Activated naive CD4-positive, alpha-beta T cell treated with anti-CD3 and anti-CD28 coated beads, Interleukin-2, amount 10 ng/mL, durations not matched to agents 7 days and 5 days (primary cell): Measurements from ENCODE around the gene NDRG4.
A peak's percentile ranks its signal among the peaks of the same experiment; 100 is the strongest.

Experiments
- CTCF ChIA-PET: fragments of 350-600 bp; sonication (Branson Sonifier 250); formaldehyde crosslinking; loops from one replicate; lab custom pipeline; 2021; ENCODE audit warnings: antibody characterized with exemption; lab: Charles Lee
- DNase-seq: peaks from one replicate; pipeline ENCODE4 v3.0.0-alpha.2; 2020
- H3K27ac Mint-ChIP-seq: one replicate; pipeline ENCODE4 v1.8.0; 2021; ENCODE audit warnings: mild to moderate bottlenecking, moderate library complexity, mixed read lengths
- H3K27me3 Mint-ChIP-seq: one replicate; pipeline ENCODE4 v1.8.0; 2021; ENCODE audit warnings: mild to moderate bottlenecking, mixed read lengths
- H3K36me3 Mint-ChIP-seq: one replicate; pipeline ENCODE4 v1.8.0; 2021; ENCODE audit warnings: mixed read lengths
- H3K4me1 Mint-ChIP-seq: one replicate; pipeline ENCODE4 v1.8.0; 2021; ENCODE audit warnings: mixed read lengths
- H3K4me3 Mint-ChIP-seq: one replicate; pipeline ENCODE4 v1.8.0; 2021; ENCODE audit warnings: mild to moderate bottlenecking, moderate library complexity, mixed read lengths
- H3K9me3 Mint-ChIP-seq: one replicate; pipeline ENCODE4 v1.8.0; 2021; ENCODE audit warnings: mixed read lengths

NDRG4 gene

DNA sequence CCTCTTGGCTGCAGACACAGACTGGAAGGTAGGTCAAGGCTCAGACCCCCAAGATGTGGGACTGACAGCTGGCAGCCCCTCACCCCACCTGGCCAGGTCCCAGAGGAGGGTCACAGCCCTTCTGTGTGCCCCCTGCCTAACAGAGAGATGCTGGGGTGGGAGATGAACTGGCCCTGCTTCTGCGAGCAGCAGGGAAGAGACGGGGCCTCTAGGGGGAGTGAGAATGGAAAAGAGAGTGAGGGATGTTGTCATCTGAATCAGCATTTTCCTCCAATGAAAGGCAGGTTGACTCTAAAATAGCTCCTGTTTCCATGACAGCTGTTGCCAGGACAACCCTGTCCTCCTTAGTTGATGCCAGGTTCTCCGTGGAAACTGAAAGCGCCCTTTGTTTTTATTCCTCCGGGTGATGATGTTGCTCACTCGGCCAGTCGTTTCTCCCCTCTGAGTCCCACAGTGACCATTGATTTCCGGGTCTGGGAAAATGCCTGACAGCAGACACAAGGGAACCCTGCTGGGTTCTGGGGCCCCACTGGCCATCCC is 4.9 kb upstream of the NDRG4 start:
- CTCF ChIA-PET, result interaction anchor here (0.6 to 3.2 kb wide), 11 partner anchors 9 to 261 kb away, joined by 3 to 14 read pairs (median 4); partner anchors contain the start of gene GINS3
- H3K4me3 Mint-ChIP-seq, result no peak overlapping the region
- peaks cover 9% of the 10 kb centered on the region for H3K4me1 Mint-ChIP-seq
- no peaks in the 10 kb centered on the region for H3K9me3 Mint-ChIP-seq
- peaks cover 44% of the 10 kb centered on the region for H3K27me3 Mint-ChIP-seq
- DNase-seq, result peak; percentile 85
- no peaks in the 10 kb centered on the region for H3K36me3 Mint-ChIP-seq
- no peak overlapping the region for H3K27ac Mint-ChIP-seq

DNA sequence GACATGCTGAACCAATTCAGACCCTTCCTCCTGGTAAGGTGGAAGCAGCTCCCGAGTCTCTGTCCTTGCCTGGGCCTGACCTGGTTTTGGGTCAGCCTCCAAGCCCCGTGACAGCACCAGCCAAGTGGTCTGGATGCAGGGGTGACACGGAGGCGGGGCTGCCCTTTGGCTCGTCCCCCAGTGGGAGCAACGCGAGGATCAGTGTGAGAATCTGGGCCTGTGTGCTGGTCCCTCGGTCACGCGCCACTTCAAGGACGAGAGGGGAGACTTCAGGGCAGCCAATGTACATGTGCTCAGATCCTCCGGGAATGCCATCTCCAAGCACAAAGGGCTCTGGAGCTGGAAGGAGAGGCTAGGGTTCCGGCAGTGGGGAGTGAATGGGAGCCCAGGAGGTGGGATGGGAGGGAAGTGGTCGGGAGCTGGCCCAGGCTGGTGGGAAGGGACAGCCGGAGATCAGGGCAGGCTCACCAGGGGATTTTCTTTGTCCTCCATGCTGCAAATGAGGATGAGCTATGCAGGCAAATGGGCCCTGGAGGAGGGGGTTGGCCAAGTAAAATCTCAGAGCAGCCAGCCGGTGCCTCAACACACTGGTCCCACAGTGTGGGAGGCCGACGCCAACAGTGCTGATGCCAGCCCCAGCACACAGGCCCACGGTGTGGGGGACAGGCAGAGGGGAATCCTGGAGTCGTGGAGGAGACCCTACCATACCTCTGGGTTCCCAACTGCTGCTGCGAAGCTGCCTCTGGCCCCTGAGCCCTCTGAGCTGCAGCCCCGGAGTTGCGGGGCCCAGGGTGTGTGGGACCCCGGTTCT is 4.2 kb upstream of the NDRG4 start:
- no peak overlapping the region for H3K27ac Mint-ChIP-seq
- H3K4me3 Mint-ChIP-seq, result no peak overlapping the region
- CTCF ChIA-PET, result interaction anchor here (0.6 to 3.2 kb wide), 11 partner anchors 9 to 260 kb away, joined by 3 to 14 read pairs (median 4); partner anchors contain the start of gene GINS3

GRCh38 chr16:58497468-58497867 is 2.5 kb upstream of the NDRG4 start:
- no peak for DNase-seq
- CTCF ChIA-PET, result no interaction called here
- Mint-ChIP-seq H3K36me3 (no peaks in the 10 kb centered on the region), H3K4me1 (peaks cover 21% of the 10 kb centered on the region), H3K9me3 (no peaks in the 10 kb centered on the region), H3K27ac (no peak overlapping the region), H3K4me3 (no peak overlapping the region), H3K27me3 (peaks cover 60% of the 10 kb centered on the region)

More for the DNA sequence above, 4.2 kb upstream of the NDRG4 start:
- peaks cover 51% of the 10 kb centered on the region for H3K27me3 Mint-ChIP-seq
- no peak for DNase-seq
- no peaks in the 10 kb centered on the region for H3K9me3 Mint-ChIP-seq
- no peaks in the 10 kb centered on the region for H3K36me3 Mint-ChIP-seq
- H3K4me1 Mint-ChIP-seq, result peaks cover 10% of the 10 kb centered on the region

- no peak overlapping the region for H3K27ac Mint-ChIP-seq
- CTCF ChIA-PET, result no interaction called here
These were observed 2.0 kb upstream of the NDRG4 start for GRCh38 chr16:58497935-58498334.

DNA sequence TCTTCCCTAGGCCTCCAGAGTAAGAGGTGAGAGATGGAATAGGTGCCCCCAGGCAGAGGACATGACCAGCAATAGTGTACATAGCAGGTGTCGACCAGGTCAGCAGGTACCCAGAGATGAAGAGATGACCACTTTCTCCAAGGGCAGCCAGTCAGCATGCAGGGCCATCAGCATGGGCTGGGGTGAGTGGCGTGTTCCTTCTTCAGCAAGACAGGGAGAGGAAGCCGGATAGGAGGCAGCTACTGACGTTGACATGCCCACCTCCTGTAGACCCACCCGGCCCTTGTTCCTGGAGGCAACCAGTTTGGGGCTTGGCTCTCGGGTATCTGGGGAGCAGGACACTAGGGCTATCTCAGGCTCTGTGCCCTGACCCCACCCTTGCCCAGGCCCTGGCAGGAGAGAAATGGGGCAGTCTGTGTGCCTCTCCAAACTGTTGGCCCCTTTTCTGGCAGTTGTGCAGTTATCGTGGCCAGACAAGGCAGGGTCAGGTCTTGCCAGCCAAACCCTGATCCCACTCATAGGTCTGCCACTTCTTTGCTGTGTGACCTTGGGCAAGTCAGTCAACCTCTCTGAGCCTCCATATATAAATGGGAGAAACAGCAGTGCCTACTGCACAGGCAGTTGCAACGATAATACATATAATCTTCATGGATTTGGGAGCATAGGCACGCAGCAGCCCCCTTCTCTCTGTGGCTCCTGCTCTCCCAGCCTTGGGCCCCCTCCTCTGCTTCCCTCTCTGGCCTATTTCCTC is 1.4 kb upstream of the NDRG4 start:
- no peak overlapping the region for H3K4me3 Mint-ChIP-seq
- H3K36me3 Mint-ChIP-seq, result no peaks in the 10 kb centered on the region

More at GRCh38 chr16:58497935-58498334, 2.0 kb upstream of the NDRG4 start:
- H3K27me3 Mint-ChIP-seq, result peaks cover 63% of the 10 kb centered on the region
- DNase-seq, result no peak
- no peaks in the 10 kb centered on the region for H3K9me3 Mint-ChIP-seq
- peaks cover 21% of the 10 kb centered on the region for H3K4me1 Mint-ChIP-seq
- H3K36me3 Mint-ChIP-seq, result no peaks in the 10 kb centered on the region
- H3K4me3 Mint-ChIP-seq, result no peak overlapping the region

GRCh38 chr16:58499092-58499511 is 841 bp upstream of the NDRG4 start:
- H3K36me3 Mint-ChIP-seq, result no peaks in the 10 kb centered on the region
- no peaks in the 10 kb centered on the region for H3K9me3 Mint-ChIP-seq
- peaks cover 63% of the 10 kb centered on the region for H3K27me3 Mint-ChIP-seq
- H3K4me3 Mint-ChIP-seq, result no peak overlapping the region
- DNase-seq, result no peak
- CTCF ChIA-PET, result interaction anchor here (1.2 to 1.3 kb wide), 2 partner anchors 12 to 257 kb away, joined by 3 to 6 read pairs; no protein-coding TSS in a partner anchor
- H3K27ac Mint-ChIP-seq, result no peak overlapping the region
- peaks cover 21% of the 10 kb centered on the region for H3K4me1 Mint-ChIP-seq

More for the DNA sequence above, 1.4 kb upstream of the NDRG4 start:
- H3K27me3 Mint-ChIP-seq, result peaks cover 68% of the 10 kb centered on the region
- CTCF ChIA-PET, result no interaction called here
- no peak overlapping the region for H3K27ac Mint-ChIP-seq
- no peaks in the 10 kb centered on the region for H3K9me3 Mint-ChIP-seq
- no peak for DNase-seq
- H3K4me1 Mint-ChIP-seq, result peaks cover 21% of the 10 kb centered on the region

DNA sequence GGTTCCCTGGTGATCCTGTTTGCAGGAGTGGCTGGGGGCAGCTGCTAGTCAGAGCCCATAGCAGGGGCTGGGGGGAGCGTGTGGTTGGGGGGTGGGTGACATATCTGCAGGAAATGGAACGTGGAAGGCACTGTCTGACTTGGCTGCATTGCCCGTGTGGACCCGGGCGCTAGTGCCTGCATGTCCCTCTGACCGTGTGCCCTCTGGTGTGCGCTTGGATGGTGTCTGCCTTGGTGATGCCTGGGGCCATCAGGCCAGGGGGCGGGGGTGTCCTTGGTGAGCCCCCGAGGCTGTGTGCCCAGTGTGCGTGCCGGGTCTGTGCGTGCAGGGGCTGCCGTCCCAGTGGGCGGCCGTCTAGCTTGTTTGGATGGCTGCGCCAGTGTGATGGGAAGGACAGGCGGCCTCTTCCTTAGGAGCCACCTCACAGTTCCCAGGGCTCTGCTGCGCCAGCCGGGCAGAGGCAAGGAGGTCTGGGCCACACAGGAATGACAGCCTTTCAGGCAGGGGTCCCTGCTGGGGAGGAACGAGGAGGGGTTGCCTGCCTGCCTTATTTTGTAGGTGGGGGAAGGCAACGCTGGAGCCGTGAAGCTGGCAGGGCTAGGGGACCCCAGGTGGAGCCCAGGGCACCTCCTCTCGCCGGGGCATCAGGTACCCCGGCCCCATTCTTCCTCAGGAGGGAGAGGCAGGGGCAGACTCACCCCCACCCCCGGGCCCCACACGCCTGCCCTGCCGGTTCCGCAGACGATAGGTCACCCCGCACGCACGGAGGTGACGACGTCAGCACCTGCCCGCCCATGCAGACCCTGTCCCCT is 693 bp downstream of the NDRG4 start:
- no peak for DNase-seq

GRCh38 chr16:58501242-58502131 is 1.5 kb downstream of the NDRG4 start:
- CTCF ChIA-PET, result interaction anchor here (1.7 kb wide), 1 partner anchor 165 kb away, joined by 6 read pairs; no protein-coding TSS in a partner anchor
- Mint-ChIP-seq H3K27ac (no peak overlapping the region), H3K36me3 (no peaks in the 10 kb centered on the region), H3K9me3 (no peaks in the 10 kb centered on the region), H3K4me3 (peak overlapping the region; percentile 67), H3K4me1 (peaks cover 12% of the 10 kb centered on the region), H3K27me3 (peaks cover 54% of the 10 kb centered on the region)
- peak; percentile 72 for DNase-seq

More for the DNA sequence above, 693 bp downstream of the NDRG4 start:
- H3K4me1 Mint-ChIP-seq, result peaks cover 13% of the 10 kb centered on the region
- H3K27ac Mint-ChIP-seq, result no peak overlapping the region
- no peaks in the 10 kb centered on the region for H3K9me3 Mint-ChIP-seq
- no peaks in the 10 kb centered on the region for H3K36me3 Mint-ChIP-seq
- peaks cover 54% of the 10 kb centered on the region for H3K27me3 Mint-ChIP-seq
- H3K4me3 Mint-ChIP-seq, result peak overlapping the region; percentile 67
- CTCF ChIA-PET, result interaction anchor here (1.0 to 1.7 kb wide), 3 partner anchors 14 to 180 kb away, joined by 3 to 6 read pairs (median 6); no protein-coding TSS in a partner anchor

DNA sequence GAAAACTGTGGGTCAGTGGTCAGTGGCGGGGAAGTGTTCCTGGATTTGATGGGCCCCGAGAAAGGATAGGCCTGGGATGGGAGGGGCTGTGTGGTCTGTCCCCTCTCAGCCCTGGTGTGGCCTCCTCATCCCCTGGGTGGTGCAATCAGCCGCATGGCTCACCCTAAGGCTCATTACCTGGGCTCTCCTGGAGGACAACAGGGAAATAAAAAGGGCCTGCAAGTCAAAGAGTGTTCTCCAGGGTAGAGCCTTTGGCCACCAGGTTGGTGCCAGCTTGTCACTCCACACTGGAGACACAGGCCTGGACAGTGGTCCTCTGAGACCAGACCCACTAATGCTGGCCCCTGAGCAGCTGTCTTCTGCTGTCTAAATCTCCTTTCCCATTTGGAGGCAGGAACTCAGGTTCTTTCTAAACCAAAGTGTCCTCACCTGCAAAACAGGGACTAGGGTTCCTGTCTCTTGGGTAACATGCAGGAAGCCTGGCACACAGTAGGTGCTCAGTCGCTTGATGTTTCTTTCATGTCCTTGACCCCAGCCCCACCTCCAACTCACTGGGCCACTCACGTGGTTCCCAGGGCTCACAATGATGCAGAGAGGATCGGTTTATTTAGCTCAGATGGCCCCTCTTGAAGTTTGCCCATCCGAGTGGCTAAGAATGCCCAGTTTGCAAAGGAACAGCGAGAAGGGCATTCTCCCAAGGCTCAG is 2.4 kb downstream of the NDRG4 start:
- H3K4me3 Mint-ChIP-seq, result no peak overlapping the region
- H3K27ac Mint-ChIP-seq, result no peak overlapping the region
- no peaks in the 10 kb centered on the region for H3K9me3 Mint-ChIP-seq
- H3K4me1 Mint-ChIP-seq, result peaks cover 12% of the 10 kb centered on the region
- CTCF ChIA-PET, result no interaction called here
- H3K27me3 Mint-ChIP-seq, result peaks cover 56% of the 10 kb centered on the region
- H3K36me3 Mint-ChIP-seq, result no peaks in the 10 kb centered on the region
- DNase-seq, result no peak

DNA sequence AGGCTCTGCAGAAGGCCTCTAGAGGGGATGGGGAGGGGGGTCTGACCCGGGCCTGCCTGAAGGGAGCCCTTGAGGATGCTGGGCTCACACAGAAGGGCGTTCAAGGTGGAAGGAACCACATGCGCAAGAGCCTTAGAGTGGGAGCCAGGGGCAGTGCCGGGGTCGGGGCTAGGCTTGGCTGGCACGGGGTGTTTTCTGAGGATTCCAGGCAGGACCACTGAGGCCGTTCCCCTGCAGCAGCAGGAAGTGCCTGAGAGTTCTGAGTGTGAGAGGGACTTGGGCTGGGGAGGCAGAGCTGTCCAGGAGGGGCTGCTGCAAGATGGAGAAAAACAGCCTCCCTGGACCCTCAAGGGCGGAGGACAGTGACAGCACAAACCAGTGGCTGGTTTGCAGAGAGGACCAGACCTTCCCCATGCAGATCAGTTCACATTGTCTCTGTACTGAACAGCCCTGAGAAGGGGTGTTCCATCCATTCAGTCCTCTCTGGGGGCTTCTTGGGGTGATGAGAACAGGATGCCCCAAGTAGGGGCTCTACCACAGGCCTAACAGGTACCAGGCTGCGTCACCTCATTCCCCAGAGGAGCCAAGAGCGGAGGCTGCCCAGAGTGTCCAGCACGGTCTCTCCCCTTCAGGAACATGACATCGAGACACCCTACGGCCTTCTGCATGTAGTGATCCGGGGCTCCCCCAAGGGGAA is 3.4 kb downstream of the NDRG4 start:
- Mint-ChIP-seq H3K27ac (no peak overlapping the region), H3K9me3 (no peaks in the 10 kb centered on the region), H3K27me3 (peaks cover 48% of the 10 kb centered on the region), H3K36me3 (no peaks in the 10 kb centered on the region), H3K4me3 (no peak overlapping the region), H3K4me1 (peaks cover 12% of the 10 kb centered on the region)
- CTCF ChIA-PET, result no interaction called here
- DNase-seq, result no peak

- Mint-ChIP-seq H3K4me3 (no peak overlapping the region), H3K9me3 (no peaks in the 10 kb centered on the region), H3K27me3 (peaks cover 45% of the 10 kb centered on the region), H3K27ac (no peak overlapping the region), H3K4me1 (peaks cover 12% of the 10 kb centered on the region), H3K36me3 (no peaks in the 10 kb centered on the region)
- DNase-seq, result no peak
- CTCF ChIA-PET, result no interaction called here
These were observed 4.1 kb downstream of the NDRG4 start for GRCh38 chr16:58503863-58504688.
